H1 (cell line): ENCODE data around the gene CENPX. TPM values are rescaled to one million over a fixed set of nuclear protein-coding genes. Genes with fewer than 3 reads are reported as not detected.

ENCODE experiments used
- CTCF ChIA-PET: fragments of 300-600 bp; sonication (Branson Sonifier 250); formaldehyde crosslinking; loops from one replicate; lab custom pipeline; 2021; ENCODE audit not compliant: partially characterized antibody; lab: Charles Lee
- POLR2A ChIA-PET: fragments of 300-600 bp; sonication (Branson Sonifier 250); formaldehyde crosslinking; loops from one replicate; lab custom pipeline; 2021; ENCODE audit warnings: inconsistent platforms; ENCODE audit not compliant: partially characterized antibody; lab: Charles Lee
- DNase-seq, 2 experiments: peaks; one replicate each; pipeline versions ENCODE4 v3.0.0 to v3.0.0-alpha.2; 2010 to 2022; ENCODE audit warnings: low spot score in 2 of 2, low read depth in 1 of 2, mixed read lengths in 1 of 2
- FAIRE-seq: peaks from 2 replicates; lab custom pipeline; 2011; peaks lifted over from hg19 to GRCh38; lab: Jason Lieb, UNC
- H2AFZ ChIP-seq: 2 replicates; pipeline ENCODE4 v1.8.1; 2012; ENCODE audit warnings: low read length, inconsistent platforms
- H2AK5ac ChIP-seq: 2 replicates; pipeline ENCODE4 v1.6.1; 2013; ENCODE audit warnings: low read depth, low read length
- H2BK120ac ChIP-seq: replicated peaks from 2 replicates; pipeline ENCODE3; 2013; ENCODE audit warnings: low read depth, low read length, inconsistent platforms
- H2BK12ac ChIP-seq: 2 replicates; pipeline ENCODE4 v1.6.1; 2013; ENCODE audit warnings: low read depth, low read length
- H2BK15ac ChIP-seq: 2 replicates; pipeline ENCODE4 v1.6.1; 2013; ENCODE audit warnings: low read length
- H2BK20ac ChIP-seq: 2 replicates; pipeline ENCODE4 v1.6.1; 2013; ENCODE audit warnings: low read length
- H2BK5ac ChIP-seq: 2 replicates; pipeline ENCODE4 v1.6.1; 2013; ENCODE audit warnings: low read depth, low read length
- H3K14ac ChIP-seq: 2 replicates; pipeline ENCODE4 v1.6.1; 2013; ENCODE audit warnings: inconsistent platforms; ENCODE audit not compliant: insufficient read length
- H3K18ac ChIP-seq: 2 replicates; pipeline ENCODE4 v1.6.1; 2013; ENCODE audit warnings: low read length; ENCODE audit errors: extremely low read depth
- H3K23ac ChIP-seq: 2 replicates; pipeline ENCODE4 v1.6.1; 2013; ENCODE audit warnings: inconsistent platforms; ENCODE audit not compliant: insufficient read length
- H3K23me2 ChIP-seq: 2 replicates; pipeline ENCODE4 v1.6.1; 2013; ENCODE audit warnings: low read depth, low read length
- H3K27ac ChIP-seq: 2 replicates; pipeline ENCODE4 v1.6.1; 2011; ENCODE audit warnings: low read depth, low read length, inconsistent platforms
- H3K27me3 ChIP-seq, 4 experiments: replicated peaks in 1 of 4; 1 replicate in 1 of 4; 2 replicates in 3 of 4; pipeline versions ENCODE4 v1.6.1 to v1.8.1; 2011 to 2013; ENCODE audit warnings: low read length in 3 of 4, mild to moderate bottlenecking in 3 of 4, inconsistent platforms in 2 of 4, mixed read lengths in 2 of 4, moderate library complexity in 1 of 4; ENCODE audit not compliant: control insufficient read depth in 3 of 4, insufficient read depth in 3 of 4; ENCODE audit errors: extremely low read depth in 1 of 4
- H3K36me3 ChIP-seq, 4 experiments: 2 replicates each; pipeline versions ENCODE4 v1.6.1 to v1.8.1; 2011 to 2013; ENCODE audit warnings: mild to moderate bottlenecking in 4 of 4, low read length in 3 of 4, moderate library complexity in 2 of 4, control low read depth in 1 of 4, inconsistent platforms in 1 of 4; ENCODE audit not compliant: insufficient read depth in 4 of 4, control insufficient read depth in 2 of 4
- H3K4ac ChIP-seq: replicated peaks from 2 replicates; pipeline ENCODE3; 2013; ENCODE audit warnings: low read length, low read depth, mixed read lengths, inconsistent platforms; ENCODE audit not compliant: insufficient read length
- H3K4me1 ChIP-seq, 4 experiments: replicated peaks in 1 of 4; 1 replicate in 1 of 4; 2 replicates in 3 of 4; pipeline versions ENCODE4 v1.6.1 to v1.8.1; 2011 to 2013; ENCODE audit warnings: low read length in 3 of 4, inconsistent platforms in 2 of 4, mixed read lengths in 1 of 4; ENCODE audit not compliant: insufficient read depth in 4 of 4, control insufficient read depth in 3 of 4
- H3K4me2 ChIP-seq, 2 experiments: 2 replicates each; pipeline versions ENCODE4 v1.6.1 to v1.8.1; 2011 to 2013; ENCODE audit warnings: low read depth in 2 of 2, low read length in 2 of 2, control low read depth in 1 of 2, inconsistent platforms in 1 of 2, mild to moderate bottlenecking in 1 of 2; ENCODE audit not compliant: insufficient read depth in 1 of 2
- H3K4me3 ChIP-seq, 4 experiments: fragments of 200-600, 300-600 bp in 1 of 4; sonication (generic), shearing (Covaris generic), sonication (Bioruptor Twin) in 1 of 4; 2 replicates each; pipeline versions ENCODE4 v1.5.1 to v1.8.1; 2011 to 2016; ENCODE audit warnings: low read length in 4 of 4, low read depth in 3 of 4, control low read depth in 2 of 4, inconsistent platforms in 2 of 4, mild to moderate bottlenecking in 2 of 4, mixed read lengths in 1 of 4, moderate library complexity in 1 of 4; ENCODE audit not compliant: insufficient read depth in 2 of 4; ENCODE audit errors: extremely low read depth in 1 of 4
- H3K56ac ChIP-seq: replicated peaks from 2 replicates; pipeline ENCODE3; 2013; ENCODE audit warnings: low read depth, mild to moderate bottlenecking, mixed read lengths, low read length, inconsistent platforms; ENCODE audit not compliant: insufficient read length
- H3K79me1 ChIP-seq: 2 replicates; pipeline ENCODE4 v1.6.1; 2013; ENCODE audit warnings: low read depth, low read length, control low read depth
- H3K79me2 ChIP-seq, 2 experiments: 2 replicates each; pipeline versions ENCODE4 v1.6.1 to v1.8.1; 2012 to 2013; ENCODE audit warnings: low read length in 2 of 2, mild to moderate bottlenecking in 2 of 2, inconsistent platforms in 1 of 2; ENCODE audit not compliant: insufficient read depth in 2 of 2, control insufficient read depth in 1 of 2
- H3K9ac ChIP-seq, 4 experiments: replicated peaks in 1 of 4; 1 replicate in 1 of 4; 2 replicates in 3 of 4; pipeline versions ENCODE4 v1.6.1 to v1.8.1; 2011 to 2013; ENCODE audit warnings: low read depth in 3 of 4, low read length in 3 of 4, control low read depth in 2 of 4, mild to moderate bottlenecking in 2 of 4, moderate library complexity in 2 of 4, inconsistent platforms in 1 of 4; ENCODE audit errors: extremely low read depth in 1 of 4
- H3K9me3 ChIP-seq, 2 experiments: 2 replicates each; pipeline versions ENCODE4 v1.6.1 to v1.8.1; 2012 to 2013; ENCODE audit warnings: mild to moderate bottlenecking in 2 of 2, moderate library complexity in 2 of 2, control low read depth in 1 of 2, inconsistent platforms in 1 of 2, low read depth in 1 of 2, low read length in 1 of 2, mixed read lengths in 1 of 2; ENCODE audit not compliant: insufficient read depth in 2 of 2
- H4K20me1 ChIP-seq, 2 experiments: replicated peaks in 1 of 2; 2 replicates each; pipeline versions ENCODE3 to v1.8.1; 2011 to 2013; ENCODE audit warnings: inconsistent platforms in 2 of 2, low read length in 2 of 2, mild to moderate bottlenecking in 1 of 2; ENCODE audit not compliant: insufficient read depth in 2 of 2, control insufficient read depth in 1 of 2
- H4K5ac ChIP-seq: 2 replicates; pipeline ENCODE4 v1.6.1; 2013; ENCODE audit warnings: low read length, low read depth, mixed read lengths, inconsistent platforms; ENCODE audit not compliant: insufficient read length
- H4K8ac ChIP-seq: 2 replicates; pipeline ENCODE4 v1.8.0; 2013; ENCODE audit warnings: mild to moderate bottlenecking, moderate library complexity, low read length, inconsistent platforms; ENCODE audit not compliant: insufficient read depth; ENCODE audit errors: extremely low read depth
- H4K91ac ChIP-seq: replicated peaks from 2 replicates; pipeline ENCODE3; 2013; ENCODE audit warnings: low read length, mixed read lengths, inconsistent platforms; ENCODE audit not compliant: insufficient read length
- CTCF ChIP-seq, 3 experiments: IDR thresholded peaks; 1 replicate in 2 of 3; 2 replicates in 1 of 3; pipeline versions ENCODE4 v1.5.1 to v1.6.1; 2011; ENCODE audit warnings: low read length in 3 of 3, mild to moderate bottlenecking in 3 of 3, inconsistent platforms in 2 of 3, low read depth in 1 of 3, moderate library complexity in 1 of 3; ENCODE audit not compliant: insufficient read depth in 1 of 3; ENCODE audit errors: control extremely low read depth in 1 of 3
- FOSL1 ChIP-seq: IDR thresholded peaks from 2 replicates; pipeline ENCODE4 v1.6.1; 2011; ENCODE audit warnings: mild to moderate bottlenecking, low read depth, low read length, moderate library complexity; ENCODE audit not compliant: insufficient read depth
- RAD21 ChIP-seq, 2 experiments: IDR thresholded peaks in 1 of 2; conservative IDR thresholded peaks in 1 of 2; 2 replicates each; pipeline ENCODE4 v1.6.1; 2011; ENCODE audit warnings: low read depth in 2 of 2, low read length in 2 of 2, improper control_type of control experiment in 1 of 2, inconsistent platforms in 1 of 2, mild to moderate bottlenecking in 1 of 2, moderate library complexity in 1 of 2
- SP1 ChIP-seq: IDR thresholded peaks from 2 replicates; pipeline ENCODE4 v1.6.1; 2011; ENCODE audit warnings: low read depth, low read length
- TAF1 ChIP-seq: IDR thresholded peaks from 2 replicates; pipeline ENCODE4 v1.6.1; 2011; ENCODE audit warnings: mild to moderate bottlenecking, low read depth, low read length
- TEAD4 ChIP-seq: IDR thresholded peaks from 2 replicates; pipeline ENCODE4 v1.6.1; 2012; ENCODE audit warnings: low read depth, low read length, inconsistent platforms, mixed read lengths
- USF2 ChIP-seq: IDR thresholded peaks from 2 replicates; pipeline ENCODE4 v1.6.1; 2011; ENCODE audit warnings: low read length, improper control_type of control experiment
- WGBS, 2 experiments: shearing (Covaris generic) in 1 of 2; methylation state at CpG; one replicate each; pipeline versions ENCODE4 v1.1.6 to v1.1.7; 2013 to 2015; ENCODE audit warnings: low lambda C conversion rate in 2 of 2, mixed read lengths in 2 of 2, inconsistent platforms in 1 of 2, low coverage in 1 of 2, missing lambda C conversion rate in 1 of 2; ENCODE audit not compliant: insufficient replicate concordance in 2 of 2, insufficient coverage in 1 of 2, insufficient read length in 1 of 2; ENCODE audit errors: extremely low coverage in 1 of 2, missing lambda C conversion rate in 1 of 2; 5-methylcytosine and 5-hydroxymethylcytosine counted together
- polyA plus RNA-seq, 7 experiments: library from polyadenylated mRNA; depleted of rRNA in 3 of 7; stranded (reverse) in 5 of 7; unstranded in 2 of 7; fragments of >200 nt in 5 of 7; fragments of 200-250 nt in 2 of 7; gene quantifications; 1 replicate in 5 of 7; 2 replicates in 1 of 7; 4 replicates in 1 of 7; pipeline versions ENCODE4 v1.2.1 to v1.2.3, GENCODE V29; 2011 to 2013; ENCODE audit warnings: missing spikeins in 2 of 7, mixed read lengths in 2 of 7
- total RNA-seq: library from RNA; stranded (reverse); fragmentation: NEBNext Ultra II Directional; extraction: Animal tissue kit (Norgen Biotek cat#: 25700); gene quantifications from 2 replicates; pipeline ENCODE4 v1.2.1, GENCODE V29; 2021

Gene CENPX
- total and polyA plus RNA-seq, 2 of the 8 experiments (the other 6 are each of a cell fraction or from before 2014, with no cell fraction given) = 116 to 122 TPM

- Histone ChIP-seq H3K56ac (no peak overlapping the region), H3K23me2 (no peaks in the 10 kb centered on the region), H2BK120ac (no peak overlapping the region), H3K18ac (no peak overlapping the region), H2BK20ac (no peak overlapping the region), H3K79me2 (no peaks in the 10 kb centered on the region), H2BK5ac (0 out of 2 replicates have a peak overlapping the region, but pooled peaks have one; percentile 52), H3K36me3 (no peaks in the 10 kb centered on the region), H3K27me3 (no peaks in the 10 kb centered on the region), H2AK5ac (0 out of 2 replicates have a peak overlapping the region, but pooled peaks have one; percentile 13), H4K8ac (peak overlapping the region; percentile 64; the same call in 1 of the 2 replicates), H3K27ac (0 out of 2 replicates have a peak overlapping the region, but pooled peaks have one; percentile 34), H3K23ac (no peak overlapping the region), H3K14ac (no peak overlapping the region), H3K79me1 (peaks cover 5% of the 10 kb centered on the region), H4K5ac (no peak overlapping the region), H2BK15ac (no peak overlapping the region; the same call in 1 of the 2 replicates), H4K20me1 (peaks cover 1 to 18% of the 10 kb centered on the region in 2 experiments), H3K9ac (no peak overlapping the region), H3K4me3 (no peak overlapping the region), H2BK12ac (0 out of 2 replicates have a peak overlapping the region, but pooled peaks have one; percentile 17), H3K4me1 (peaks cover 0 to 29% (median 26%) of the 10 kb centered on the region in 4 experiments; a peak in 6 of 7 replicates), H3K4me2 (no peak overlapping the region), H3K9me3 (no peaks in the 10 kb centered on the region), H2AFZ (no peak overlapping the region), H4K91ac (no peak overlapping the region), H3K4ac (no peak overlapping the region)
- ChIA-PET POLR2A (interaction anchor here (1.0 to 1.8 kb wide), 5 partner anchors 10 to 75 kb away, joined by 3 to 7 read pairs (median 3); no protein-coding TSS in a partner anchor), CTCF (interaction anchor here (0.8 to 3.2 kb wide), 19 partner anchors 9 to 330 kb away, joined by 3 to 20 read pairs (median 5); partner anchors contain the start of genes LRRC45, MAFG and NOTUM)
- FAIRE-seq = no peak
- DNase-seq = peak in 1 of 2 experiments; percentile 63
- 87% methylated on average over 29 of the region's 29 CpGs; no CpG with 5 or more reads in 1 of the 2 experiments for WGBS, 2 experiments
- TF ChIP-seq CTCF (IDR thresholded peaks at IDR 0.05; ENCODE audit: control extremely low read depth in 1 of 3, insufficient read depth in 1 of 3, low read depth in 1 of 3, low read length in 3 of 3) (peak; percentile 59 to 92 (median 73)), RAD21 (IDR thresholded peaks at IDR 0.05 in 1 of 2, conservative IDR thresholded peaks at IDR 0.05 in 1 of 2; ENCODE audit: low read depth in 2 of 2, low read length in 2 of 2) (peak; percentile 30 to 52; a peak in 3 of 4 replicates), SP1 (no peak), TAF1 (no peak), USF2 (no peak), TEAD4 (no peak), FOSL1 (0 out of 2 replicates have a peak, but pooled peaks have one; percentile 12)
Observed at GRCh38 chr17:81995463-81996231, 27.0 kb downstream of the CENPX start.
